Omental fat pad (tissue), 4 donors: ENCODE results near the gene TLCD5. TPM values are rescaled to one million over a fixed set of nuclear protein-coding genes. Genes with fewer than 3 reads are reported as not detected.

Experiments used
- ATAC-seq: fragments of 150-250 bp; one replicate; pipeline ENCODE4 v1.9.1; 2016; ENCODE audit warnings: mild to moderate bottlenecking, moderate library complexity; ENCODE audit not compliant: low FRiP score
- DNase-seq: peaks from one replicate; pipeline ENCODE4 v3.0.0-alpha.2; 2019; ENCODE audit warnings: low spot score
- total RNA-seq, 4 donors: library from RNA; depleted of rRNA; stranded (reverse); fragments of >200 nt; gene quantifications; one replicate each; pipeline ENCODE4 v1.1.0, GENCODE V29; 2016
- TF ChIP-seq, protein P1 (sequence below), 3 donors: fragments of 450-650 bp; IDR thresholded peaks; one replicate each; pipeline ENCODE4 v1.5.1; 2016 to 2017; ENCODE audit warnings: antibody characterized with exemption in 3 of 3, mild to moderate bottlenecking in 3 of 3, moderate library complexity in 2 of 3

TLCD5 gene
- total RNA-seq, 4 donors from 2014 or later: 2.9 to 6.1 (median 4.4) TPM

DNA sequence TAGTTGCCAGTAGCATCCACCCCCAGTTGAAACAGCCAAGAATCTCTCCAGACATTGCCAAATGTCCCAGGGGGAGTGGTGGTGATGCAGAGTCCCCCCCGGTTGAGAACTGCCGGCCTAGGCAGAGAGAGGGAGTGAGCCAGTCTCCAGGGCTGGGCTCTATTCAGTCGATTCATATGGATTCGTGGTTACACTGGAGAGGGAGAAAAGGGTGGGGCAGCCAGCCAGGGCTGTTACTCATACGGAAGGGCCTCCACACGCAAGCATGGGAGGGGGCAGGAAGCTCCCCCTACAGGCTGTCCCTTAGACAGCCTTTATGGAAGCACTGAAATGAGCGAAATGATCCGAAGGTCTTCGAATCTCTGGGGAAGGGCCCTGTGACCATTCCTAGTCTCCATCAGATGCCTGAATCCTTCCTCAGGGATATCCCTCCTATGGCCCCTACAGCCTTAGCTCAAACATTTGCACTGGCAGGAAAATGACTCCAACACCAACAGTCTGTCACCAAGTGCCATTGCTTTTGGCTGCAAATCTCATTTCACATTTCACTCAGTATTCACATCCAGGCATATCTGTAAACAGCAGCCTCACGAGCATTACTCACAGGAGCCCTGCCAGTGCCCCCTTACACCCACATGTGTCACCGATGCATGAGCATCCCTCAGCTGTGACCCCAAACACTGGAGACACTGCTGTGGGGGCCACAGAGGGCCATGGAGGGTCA, 18.4 kb upstream of the TLCD5 start:
- TF ChIP-seq, protein P1, sequence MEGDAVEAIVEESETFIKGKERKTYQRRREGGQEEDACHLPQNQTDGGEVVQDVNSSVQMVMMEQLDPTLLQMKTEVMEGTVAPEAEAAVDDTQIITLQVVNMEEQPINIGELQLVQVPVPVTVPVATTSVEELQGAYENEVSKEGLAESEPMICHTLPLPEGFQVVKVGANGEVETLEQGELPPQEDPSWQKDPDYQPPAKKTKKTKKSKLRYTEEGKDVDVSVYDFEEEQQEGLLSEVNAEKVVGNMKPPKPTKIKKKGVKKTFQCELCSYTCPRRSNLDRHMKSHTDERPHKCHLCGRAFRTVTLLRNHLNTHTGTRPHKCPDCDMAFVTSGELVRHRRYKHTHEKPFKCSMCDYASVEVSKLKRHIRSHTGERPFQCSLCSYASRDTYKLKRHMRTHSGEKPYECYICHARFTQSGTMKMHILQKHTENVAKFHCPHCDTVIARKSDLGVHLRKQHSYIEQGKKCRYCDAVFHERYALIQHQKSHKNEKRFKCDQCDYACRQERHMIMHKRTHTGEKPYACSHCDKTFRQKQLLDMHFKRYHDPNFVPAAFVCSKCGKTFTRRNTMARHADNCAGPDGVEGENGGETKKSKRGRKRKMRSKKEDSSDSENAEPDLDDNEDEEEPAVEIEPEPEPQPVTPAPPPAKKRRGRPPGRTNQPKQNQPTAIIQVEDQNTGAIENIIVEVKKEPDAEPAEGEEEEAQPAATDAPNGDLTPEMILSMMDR (IDR thresholded peaks at IDR 0.05): no peak
- DNase-seq (no peak), ATAC-seq (peak; percentile 23)

DNA sequence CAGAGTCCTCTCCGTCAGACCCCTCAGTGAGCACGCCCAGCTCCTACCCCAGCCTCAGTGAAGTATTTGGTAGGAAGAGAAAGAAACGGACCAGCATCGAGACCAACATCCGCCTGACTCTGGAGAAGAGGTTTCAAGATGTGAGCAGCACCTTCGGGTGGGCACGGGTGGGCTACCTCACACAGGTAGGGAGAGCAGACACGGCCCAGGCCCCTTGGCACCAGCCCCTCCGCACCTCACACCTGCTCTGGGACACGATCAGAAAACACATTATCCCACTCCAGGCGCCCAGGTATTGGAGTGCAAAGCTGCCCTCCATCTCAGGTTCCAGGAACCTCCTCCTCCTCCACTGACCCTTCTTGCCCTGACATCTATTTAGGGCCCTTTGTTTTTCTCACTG, 17.6 kb upstream of the TLCD5 start:
- ATAC-seq (no peak), DNase-seq (no peak)
- TF ChIP-seq, protein P1 (IDR thresholded peaks at IDR 0.05): no peak

DNA sequence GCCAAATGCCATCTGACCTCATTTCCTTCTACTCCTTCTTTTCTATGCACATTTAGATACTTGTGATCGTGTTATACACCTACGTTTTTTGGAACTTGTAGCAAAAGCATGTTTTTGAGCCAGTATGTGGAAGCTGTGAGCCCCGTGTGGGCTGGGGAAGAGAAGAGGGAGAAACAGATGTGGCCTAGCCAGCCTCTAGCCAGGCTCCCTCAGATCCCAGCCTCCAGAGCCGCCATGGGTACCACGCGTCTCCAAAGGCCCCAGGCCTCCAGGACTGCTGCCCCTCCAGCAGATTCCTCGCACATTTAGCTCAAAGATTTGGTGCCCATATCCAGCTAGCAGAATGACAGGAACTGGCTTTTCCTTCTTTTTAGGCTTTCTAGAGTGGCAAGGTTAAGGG, 17.0 kb upstream of the TLCD5 start:
- no peak for DNase-seq
- ATAC-seq: no peak
- TF ChIP-seq, protein P1 (IDR thresholded peaks at IDR 0.05): no peak

DNA sequence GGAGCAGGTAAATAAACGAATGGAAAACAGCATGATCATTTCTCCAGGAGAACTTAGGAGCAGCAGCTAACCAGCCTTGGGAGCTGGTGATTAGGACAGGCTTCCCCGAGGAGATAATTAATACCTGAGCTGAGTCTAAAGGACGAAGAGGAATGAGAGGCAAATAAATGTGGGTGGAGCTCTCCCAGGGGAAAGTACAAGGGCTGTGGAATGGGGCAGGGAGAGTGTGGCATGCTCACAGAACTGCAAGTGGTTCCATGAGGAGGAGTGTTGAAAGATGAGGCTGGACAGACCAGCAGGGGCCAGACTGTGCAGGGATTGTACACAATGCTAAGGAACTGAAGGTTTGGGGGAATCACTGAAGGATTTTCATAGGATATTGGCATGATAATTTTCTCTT, 14.2 kb upstream of the TLCD5 start:
- TF ChIP-seq, protein P1 (IDR thresholded peaks at IDR 0.05): no peak
- DNase-seq (no peak), ATAC-seq (no peak)

DNA sequence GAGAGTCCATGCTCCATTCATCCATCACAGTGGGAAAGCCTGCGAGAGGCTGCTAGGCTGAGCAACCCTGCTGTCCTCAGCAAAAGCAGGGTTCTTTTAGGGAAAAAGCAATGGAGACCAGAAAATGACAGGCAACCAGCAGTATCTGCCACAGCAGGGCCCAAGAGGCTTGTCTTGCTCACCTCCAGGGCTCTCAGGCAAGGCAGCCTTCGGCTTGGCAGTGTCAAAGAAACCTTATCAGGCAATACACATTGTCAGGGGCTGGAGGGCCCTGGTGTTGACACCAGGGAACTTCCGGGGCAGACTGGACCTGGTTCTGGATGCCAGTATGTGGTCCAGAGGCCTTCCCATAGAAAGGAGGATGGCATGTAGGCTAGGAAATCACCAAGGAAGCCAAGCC, 10.2 kb upstream of the TLCD5 start:
- ATAC-seq (no peak), DNase-seq (no peak)

DNA sequence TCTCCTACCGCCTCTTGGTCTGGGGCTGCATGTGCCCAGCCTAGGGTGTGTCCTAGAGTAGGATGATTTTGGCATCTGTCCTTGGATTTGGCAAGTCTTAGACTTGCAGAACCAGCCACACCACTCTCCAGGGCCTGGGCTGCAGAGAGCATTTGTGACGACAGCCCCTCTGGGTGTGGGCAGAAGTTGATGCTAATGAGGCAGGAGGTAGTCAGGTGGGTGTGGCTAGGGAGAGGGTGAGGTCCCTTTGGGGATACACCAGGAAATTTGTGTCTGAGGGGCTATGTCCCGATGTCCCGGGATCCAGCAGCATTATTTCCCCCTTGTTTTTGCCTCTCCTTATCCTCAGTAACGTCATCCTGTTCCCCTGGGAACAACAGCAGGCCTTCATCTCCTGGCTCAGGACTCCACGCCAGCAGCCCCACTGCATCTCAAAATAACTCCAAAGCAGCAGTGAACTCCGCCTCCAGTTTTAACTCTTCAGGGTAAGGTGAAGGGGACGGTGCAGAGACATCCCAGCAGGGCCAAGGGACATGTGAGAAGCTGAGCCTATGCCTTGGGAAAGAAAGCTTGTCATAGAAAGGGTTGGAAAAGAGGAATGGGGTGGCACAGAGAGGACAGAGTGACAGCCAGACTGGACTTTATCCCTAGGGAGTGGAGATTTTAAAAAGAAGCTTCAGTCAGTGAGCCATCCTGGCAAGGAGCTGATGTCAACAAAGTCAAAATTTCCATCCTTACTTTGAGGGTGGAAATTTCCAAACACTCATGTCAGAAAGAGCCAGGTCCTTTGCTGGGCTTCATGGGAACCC, 8.0 kb upstream of the TLCD5 start:
- TF ChIP-seq, protein P1 (IDR thresholded peaks at IDR 0.05): no peak
- ATAC-seq (peak; percentile 46), DNase-seq (no peak)

More for the DNA sequence above, 10.2 kb upstream of the TLCD5 start:
- TF ChIP-seq, protein P1 (IDR thresholded peaks at IDR 0.05): no peak
